Fibroblast of lung (primary cell): ENCODE data around the gene BCAS3.

ENCODE experiments used
- CTCF ChIP-seq, 2 donors: IDR thresholded peaks in 1 of 2; conservative IDR thresholded peaks in 1 of 2; 1 replicate in 1 of 2; 2 replicates in 1 of 2; pipeline ENCODE4 v1.5.1; 2011 to 2012; ENCODE audit warnings: low read length in 2 of 2, control low read depth in 1 of 2, inconsistent platforms in 1 of 2, low read depth in 1 of 2, mild to moderate bottlenecking in 1 of 2
- EZH2 ChIP-seq: IDR thresholded peaks from 2 replicates; pipeline ENCODE4 v1.5.1; 2012; ENCODE audit warnings: low read length, control low read depth, mild to moderate bottlenecking; ENCODE audit errors: missing control alignments

- TF ChIP-seq CTCF (conservative IDR thresholded peaks at IDR 0.05 in 1 of 2, IDR thresholded peaks at IDR 0.05 in 1 of 2; ENCODE audit: low read depth in 1 of 2, low read length in 2 of 2) (no peak), EZH2 (no peak)
Measured at GRCh38 chr17:61073131-61073530, 395.5 kb downstream of the BCAS3 start.
